SK-N-MC (cell line): ENCODE measurements around the gene DYNLT4.
"Not testable (repeated sequence)": the region's sequence is repeated elsewhere in the genome, so short reads cannot be mapped to it uniquely, and the experiment has no call there.

ENCODE experiments used
- DNase-seq: peaks from one replicate; pipeline ENCODE4 v3.0.0-alpha.2; 2011; ENCODE audit warnings: low read depth, low spot score
- H3K27ac ChIP-seq: fragments of 200-600 bp; sonication (generic); 2 replicates; pipeline ENCODE4 v1.5.1; 2016; ENCODE audit warnings: mixed run types
- H3K36me3 ChIP-seq: fragments of 200-600 bp; sonication (generic); 2 replicates; pipeline ENCODE4 v1.6.1; 2017; ENCODE audit warnings: antibody characterized with exemption, low read length, mixed read lengths; ENCODE audit not compliant: insufficient read depth
- H3K4me3 ChIP-seq: fragments of 200-600 bp; sonication (generic); 2 replicates; pipeline ENCODE4 v1.5.1; 2016
- H3K9ac ChIP-seq: fragments of 200-600 bp; sonication (generic); 2 replicates; pipeline ENCODE4 v1.8.0; 2017; ENCODE audit warnings: mixed run types, mixed read lengths; ENCODE audit not compliant: insufficient read length
- H3K9me3 ChIP-seq: fragments of 200-600 bp; sonication (generic); 2 replicates; pipeline ENCODE4 v1.6.1; 2017; ENCODE audit warnings: low read depth, mild to moderate bottlenecking, antibody characterized with exemption, low read length, moderate library complexity, mixed read lengths
- EZH2 ChIP-seq: fragments of 200-600 bp; sonication (generic); IDR thresholded peaks from one replicate; pipeline ENCODE4 v1.6.1; 2017; ENCODE audit warnings: antibody characterized with exemption
- FOXP2 ChIP-seq: optimal IDR thresholded peaks from 2 replicates; pipeline ENCODE3; 2011; ENCODE audit warnings: mild to moderate bottlenecking, moderate library complexity; ENCODE audit not compliant: insufficient read depth; ENCODE audit errors: extremely low read length, control extremely low read depth
- POLR2AphosphoS5 ChIP-seq: IDR thresholded peaks from 2 replicates; pipeline ENCODE4 v1.6.1; 2012; ENCODE audit warnings: mild to moderate bottlenecking, low read depth, low read length, borderline replicate concordance

Gene DYNLT4

DNA sequence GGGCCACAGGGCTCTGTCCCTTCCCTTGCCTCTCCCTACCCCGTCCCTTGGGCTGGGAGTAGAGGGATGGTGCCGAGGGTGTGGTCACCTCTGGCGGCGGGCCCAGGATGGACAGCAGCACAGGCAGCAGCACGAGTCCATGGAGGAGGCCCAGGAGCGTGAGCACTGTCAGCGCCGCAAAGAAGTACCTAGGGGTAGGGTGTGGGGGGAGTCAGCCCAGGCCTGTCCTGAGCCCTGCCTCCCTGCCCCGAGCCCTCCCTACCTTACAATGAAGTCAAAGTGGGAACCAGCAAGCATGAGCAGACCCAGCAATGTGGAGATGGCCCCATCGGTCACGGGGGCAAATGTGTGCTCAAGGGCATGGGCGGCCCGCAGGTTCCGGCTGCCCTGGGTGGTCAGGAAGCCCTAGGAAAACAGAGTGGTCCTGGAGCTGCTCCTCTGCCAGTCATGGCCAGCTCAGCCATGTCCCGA lies 15.9 kb upstream of the DYNLT4 start:
- TF ChIP-seq EZH2 (no peak), POLR2AphosphoS5 (no peak), FOXP2 (no peak)
- no peak overlapping the region for H3K9ac ChIP-seq
- DNase-seq: no peak
- H3K4me3 ChIP-seq: no peak overlapping the region
- no peak overlapping the region for H3K27ac ChIP-seq
- H3K9me3 ChIP-seq: no peaks in the 10 kb centered on the region
- no peaks in the 10 kb centered on the region for H3K36me3 ChIP-seq

DNA sequence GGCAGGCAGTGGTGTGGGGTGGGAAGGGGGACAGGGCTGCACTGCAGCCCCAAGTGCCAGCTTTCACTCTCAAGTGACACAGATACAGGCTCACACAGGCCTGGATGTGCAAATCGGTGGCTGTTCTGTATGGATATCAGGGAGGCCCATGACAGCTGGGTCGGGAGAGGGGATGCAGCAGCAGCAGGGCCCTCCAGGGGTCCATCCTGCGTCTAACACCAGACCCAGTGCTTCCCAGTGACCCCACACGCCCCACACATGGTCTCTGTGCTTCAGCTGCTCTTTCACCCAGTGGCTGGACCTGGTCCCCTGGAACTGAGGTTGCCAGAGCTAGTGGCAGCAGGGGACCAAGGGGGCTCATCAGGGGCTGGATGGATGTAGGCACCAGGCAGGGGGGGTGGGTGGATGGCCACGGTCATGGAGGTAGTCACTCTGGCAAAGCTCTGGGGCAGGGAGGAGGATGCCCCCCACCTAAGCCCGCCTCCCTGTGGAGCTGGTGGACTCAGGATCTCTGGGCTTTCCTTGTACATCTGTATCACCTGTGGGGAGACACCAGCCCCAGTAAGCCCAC lies 15.1 kb upstream of the DYNLT4 start:
- no peak overlapping the region for H3K9ac ChIP-seq

DNA sequence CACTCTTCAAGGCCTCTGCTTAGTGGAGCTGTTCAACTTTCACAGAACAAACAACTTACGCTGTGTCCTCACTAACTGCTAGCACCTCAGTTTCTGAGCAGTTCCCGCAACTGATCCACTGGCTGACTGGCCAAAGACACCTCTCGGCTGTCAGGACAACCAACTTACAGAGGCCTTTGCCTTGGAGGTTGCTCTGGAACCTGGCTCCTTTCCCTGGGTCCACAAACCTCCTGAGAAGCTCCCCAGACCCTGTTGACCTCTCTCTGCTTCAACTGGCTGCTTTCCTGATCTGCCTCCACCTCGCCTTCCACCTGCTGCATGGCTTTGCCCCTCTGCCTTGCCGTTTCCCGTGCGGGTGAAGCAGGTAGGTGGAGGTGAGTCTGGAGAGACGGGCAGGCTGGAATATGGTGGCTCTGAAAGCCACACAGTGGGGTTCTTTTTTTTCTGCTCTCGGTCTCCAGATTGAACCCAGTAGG lies 14.1 kb upstream of the DYNLT4 start:
- no peaks in the 10 kb centered on the region for H3K9me3 ChIP-seq
- no peaks in the 10 kb centered on the region for H3K36me3 ChIP-seq
- DNase-seq: no peak
- H3K27ac ChIP-seq: no peak overlapping the region
- TF ChIP-seq FOXP2 (no peak), EZH2 (no peak), POLR2AphosphoS5 (no peak)
- H3K4me3 ChIP-seq: no peak overlapping the region
- H3K9ac ChIP-seq: no peak overlapping the region

More for the DNA sequence above, 15.1 kb upstream of the DYNLT4 start:
- Histone ChIP-seq H3K4me3 (no peak overlapping the region), H3K27ac (no peak overlapping the region), H3K9me3 (no peaks in the 10 kb centered on the region), H3K36me3 (no peaks in the 10 kb centered on the region)
- TF ChIP-seq FOXP2: no peak
- TF ChIP-seq EZH2: no peak
- TF ChIP-seq POLR2AphosphoS5: no peak
- no peak for DNase-seq

DNA sequence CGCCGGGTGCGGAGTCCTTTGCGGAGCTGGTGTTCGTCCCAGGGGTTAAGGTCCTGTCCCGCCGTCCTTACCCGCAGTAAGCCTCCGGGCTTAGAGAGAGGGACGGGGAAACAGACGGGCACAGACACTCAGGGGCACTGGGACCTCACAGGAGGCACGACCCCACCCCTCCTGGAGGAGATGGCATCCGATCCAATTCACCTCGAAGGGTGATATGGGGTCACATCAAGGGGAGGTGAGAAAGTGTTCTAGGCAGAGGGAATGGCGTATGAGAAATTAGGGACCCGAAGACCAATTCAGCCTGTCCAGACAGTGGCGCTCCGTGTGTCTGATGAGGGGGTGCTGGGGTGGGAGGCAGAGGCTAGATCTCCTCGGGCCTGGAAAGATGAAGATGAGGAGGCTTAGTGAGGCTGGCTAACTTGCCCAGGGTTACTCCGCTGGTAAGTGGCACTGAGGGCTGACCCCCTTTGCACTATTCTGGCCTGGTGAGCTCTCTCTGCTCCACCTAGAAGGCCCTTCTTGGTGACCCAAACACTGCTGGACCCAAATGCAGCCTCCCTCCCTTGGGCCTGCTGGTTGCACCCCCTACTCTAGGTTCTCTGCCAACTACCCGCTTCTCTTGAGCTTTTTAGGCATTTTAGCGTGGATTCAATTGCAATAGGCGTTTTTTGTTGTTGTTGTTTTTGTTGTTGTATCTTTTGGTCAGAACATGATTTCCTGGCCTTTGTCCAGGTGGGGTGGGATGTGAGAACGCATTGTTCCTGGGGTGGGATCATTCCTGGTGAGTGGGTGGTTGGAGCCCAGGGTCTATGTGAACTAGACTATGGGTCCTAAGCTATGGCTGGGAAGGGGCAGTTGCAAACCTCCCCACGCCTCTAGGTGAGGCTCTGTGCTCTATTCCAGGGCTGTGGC lies 13.4 kb upstream of the DYNLT4 start:
- peak overlapping the region; percentile 64 for H3K9ac ChIP-seq
- peak overlapping the region; percentile 88; the same call in 1 of the 2 replicates for H3K27ac ChIP-seq
- no peak for DNase-seq
- no peaks in the 10 kb centered on the region for H3K9me3 ChIP-seq
- TF ChIP-seq FOXP2 (no peak), EZH2 (no peak), POLR2AphosphoS5 (no peak)
- H3K4me3 ChIP-seq: peak overlapping the region; percentile 72
- no peaks in the 10 kb centered on the region for H3K36me3 ChIP-seq

DNA sequence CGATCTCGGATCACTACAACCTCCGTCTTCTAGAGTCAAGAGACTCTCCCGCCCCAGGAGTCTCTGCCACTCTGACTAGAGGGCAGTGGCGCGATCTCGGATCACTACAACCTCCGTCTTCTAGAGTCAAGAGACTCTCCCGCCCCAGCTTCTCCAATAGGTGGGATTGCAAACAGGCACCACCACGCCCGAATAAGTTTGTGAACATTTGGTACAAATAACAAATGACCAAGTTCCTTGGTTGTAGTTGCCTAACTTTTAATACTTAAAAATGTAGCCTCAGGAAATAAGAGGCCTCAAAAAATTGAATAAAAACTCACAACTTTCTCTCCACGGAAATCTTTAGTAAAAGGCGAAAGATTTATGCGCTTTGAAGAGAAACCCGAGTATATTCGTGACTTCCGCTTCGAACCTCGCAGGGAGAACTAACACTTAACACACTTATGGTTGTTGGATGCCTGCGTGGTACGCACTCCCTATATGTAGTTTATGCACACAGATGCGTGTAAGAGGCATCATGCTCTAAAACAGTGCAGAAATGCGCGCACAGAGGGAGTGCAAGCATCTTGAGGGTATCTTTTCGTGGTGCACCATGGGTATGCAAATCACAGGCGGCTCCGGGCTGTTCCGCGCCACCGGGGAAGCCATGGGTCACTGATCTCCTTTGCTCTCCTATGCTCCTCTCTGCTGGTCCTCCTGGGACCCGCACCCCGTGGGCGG lies 12.6 kb upstream of the DYNLT4 start:
- H3K9ac ChIP-seq: peak overlapping the region; percentile 65
- peak overlapping the region; percentile 72 for H3K4me3 ChIP-seq
- no peaks in the 10 kb centered on the region for H3K9me3 ChIP-seq
- peak; percentile 100 for TF ChIP-seq POLR2AphosphoS5
- TF ChIP-seq FOXP2: no peak
- H3K36me3 ChIP-seq: no peaks in the 10 kb centered on the region
- H3K27ac ChIP-seq: peak overlapping the region; percentile 88
- peak; percentile 90 for DNase-seq

DNA sequence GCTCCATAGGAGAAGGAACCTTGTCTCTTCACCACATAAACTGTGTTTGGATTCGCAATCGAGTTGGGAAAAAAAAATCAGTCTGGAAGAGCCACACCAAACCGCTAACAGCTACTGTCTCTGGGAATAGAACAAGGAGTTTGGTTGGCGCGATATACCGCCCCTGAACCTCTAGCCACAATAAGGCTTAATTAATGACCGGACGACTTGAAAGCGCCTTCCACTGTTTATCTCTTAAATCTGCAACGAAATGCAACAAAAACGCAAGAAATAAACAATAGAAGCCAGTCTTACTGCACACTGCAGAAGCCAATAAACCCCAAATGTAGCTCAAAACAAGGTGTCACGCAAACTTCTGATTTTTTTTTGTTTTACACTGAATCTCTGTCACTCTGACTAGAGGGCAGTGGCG lies 12.1 kb upstream of the DYNLT4 start:
- peak overlapping the region; percentile 65 for H3K9ac ChIP-seq

DNA sequence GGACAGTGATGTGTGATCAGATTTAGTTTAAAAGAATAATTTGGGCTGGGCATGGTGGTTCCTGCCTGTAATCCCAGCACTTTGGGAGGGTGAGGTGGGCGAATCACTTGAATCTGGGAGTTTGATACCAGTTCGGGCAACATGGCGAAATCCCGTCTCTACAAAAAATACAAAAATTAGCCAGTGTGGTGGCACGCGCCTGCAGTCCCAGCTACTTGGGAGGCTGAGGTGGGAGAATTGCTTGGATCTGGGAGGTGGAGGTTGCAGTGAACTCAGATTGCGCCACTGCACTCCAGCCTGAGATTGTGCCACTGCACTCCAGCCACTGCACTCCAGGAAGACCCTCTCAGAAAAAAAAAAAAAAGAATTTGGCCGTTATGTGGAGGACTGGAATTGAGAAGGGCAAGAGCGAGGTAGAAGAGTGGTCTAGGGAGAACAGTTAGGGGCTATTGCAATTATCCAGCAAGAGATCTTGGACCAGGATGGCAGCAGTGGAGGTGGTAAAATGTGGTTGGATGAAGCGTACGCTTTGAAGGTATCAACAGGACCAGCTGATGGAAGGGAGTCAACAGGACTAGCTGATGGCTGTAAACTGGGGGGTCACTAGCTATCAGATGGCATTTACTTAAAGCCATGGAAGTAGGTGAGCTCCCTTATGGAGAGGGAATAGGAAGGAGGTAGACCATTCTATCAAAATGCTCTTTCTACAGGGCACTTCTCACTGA lies 10.8 kb upstream of the DYNLT4 start:
- no peak for TF ChIP-seq FOXP2
- TF ChIP-seq EZH2: no peak
- TF ChIP-seq POLR2AphosphoS5: no peak

More for the DNA sequence above, 12.1 kb upstream of the DYNLT4 start:
- peak overlapping the region; percentile 88 for H3K27ac ChIP-seq
- no peaks in the 10 kb centered on the region for H3K36me3 ChIP-seq
- H3K9me3 ChIP-seq: no peaks in the 10 kb centered on the region
- peak overlapping the region; percentile 72 for H3K4me3 ChIP-seq
- TF ChIP-seq EZH2 (no peak), POLR2AphosphoS5 (no peak), FOXP2 (no peak)
- DNase-seq: no peak

DNA sequence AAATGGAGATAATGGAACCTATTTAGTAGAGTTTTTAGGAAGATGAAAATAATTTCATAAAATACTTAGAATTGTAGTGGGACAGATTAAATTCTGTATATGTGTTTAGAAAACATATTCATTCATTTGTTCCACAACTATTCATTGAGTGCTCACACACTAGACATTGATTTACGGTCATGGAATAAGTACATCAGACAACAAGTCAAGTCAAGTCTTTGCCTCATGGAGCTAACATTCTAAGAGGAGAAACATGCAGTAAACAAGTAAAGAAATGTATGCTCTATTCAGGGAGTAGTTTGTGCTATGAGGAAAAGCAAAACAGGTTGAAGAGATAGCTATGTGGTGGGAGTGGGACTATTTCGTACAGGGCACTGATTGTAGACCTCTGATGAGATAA lies 10.2 kb upstream of the DYNLT4 start:
- H3K27ac ChIP-seq: no peak overlapping the region
- H3K4me3 ChIP-seq: no peak overlapping the region
- H3K9me3 ChIP-seq: no peaks in the 10 kb centered on the region
- H3K36me3 ChIP-seq: no peaks in the 10 kb centered on the region
- no peak for TF ChIP-seq FOXP2
- TF ChIP-seq POLR2AphosphoS5: no peak
- no peak for TF ChIP-seq EZH2
- no peak for DNase-seq
- no peak overlapping the region for H3K9ac ChIP-seq

More for the DNA sequence above, 10.8 kb upstream of the DYNLT4 start:
- Histone ChIP-seq H3K9ac (no peak overlapping the region), H3K4me3 (no peak overlapping the region), H3K36me3 (no peaks in the 10 kb centered on the region), H3K9me3 (no peaks in the 10 kb centered on the region), H3K27ac (no peak overlapping the region)
- DNase-seq: no peak

DNA sequence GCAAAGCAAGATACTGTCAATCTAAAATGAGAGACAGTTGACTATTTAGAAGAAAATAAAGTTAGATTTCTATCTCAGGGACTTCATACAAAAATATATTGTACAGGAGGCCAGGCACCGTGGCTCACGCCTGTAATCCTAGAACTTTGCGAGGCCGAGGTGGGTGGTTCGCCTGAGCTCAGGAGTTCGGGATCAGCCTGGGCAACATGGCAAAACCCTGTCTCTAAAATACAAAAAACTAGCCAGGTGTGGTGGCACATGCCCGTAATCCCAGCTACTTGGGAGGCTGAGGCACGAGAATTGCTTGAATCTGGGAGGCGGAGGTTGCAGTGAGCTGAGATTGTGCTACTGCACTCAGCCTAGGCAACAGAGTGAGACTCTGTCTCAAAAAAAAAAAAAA lies 8.8 kb upstream of the DYNLT4 start:
- H3K27ac ChIP-seq, DNase-seq, H3K36me3 ChIP-seq, H3K9me3 ChIP-seq, H3K9ac ChIP-seq, H3K4me3 ChIP-seq: not testable (repeated sequence)
